Globus pallidus (tissue), 1 donor: ENCODE data around the gene PPM1J.
A peak's percentile ranks its signal among the peaks of the same experiment; 100 is the strongest.

Source experiments
- DNase-seq: peaks from one replicate; pipeline ENCODE4 v3.0.0-alpha.2; 2015; ENCODE audit warnings: low spot score

PPM1J gene

DNA sequence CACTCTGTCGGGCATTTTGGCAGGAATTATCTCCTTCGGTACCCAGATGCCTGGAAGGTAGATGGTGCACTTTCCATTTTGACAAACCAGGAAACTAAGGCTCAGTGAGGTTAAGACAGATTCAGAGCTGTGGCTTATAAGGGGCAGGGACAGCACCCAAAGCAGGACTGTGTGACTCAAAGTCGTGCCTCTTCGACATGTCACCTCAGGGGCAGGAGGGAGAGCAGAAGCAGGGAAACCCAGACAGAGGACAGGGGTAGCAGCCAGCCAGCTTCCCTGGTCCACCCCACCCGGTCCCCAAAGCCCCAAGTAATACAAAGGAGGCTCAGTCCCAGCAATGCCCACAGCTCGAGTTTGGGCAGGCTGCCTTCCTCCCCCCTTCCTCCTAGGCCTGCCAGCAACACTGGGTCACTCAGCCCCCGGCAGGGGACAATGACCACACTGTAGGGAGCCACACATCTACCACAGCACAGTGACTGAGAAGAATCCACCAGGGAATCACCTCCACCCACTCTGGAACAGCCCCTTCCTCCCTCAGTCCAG, 10.7 kb downstream of the PPM1J start:
- DNase-seq = peak; percentile 96

DNA sequence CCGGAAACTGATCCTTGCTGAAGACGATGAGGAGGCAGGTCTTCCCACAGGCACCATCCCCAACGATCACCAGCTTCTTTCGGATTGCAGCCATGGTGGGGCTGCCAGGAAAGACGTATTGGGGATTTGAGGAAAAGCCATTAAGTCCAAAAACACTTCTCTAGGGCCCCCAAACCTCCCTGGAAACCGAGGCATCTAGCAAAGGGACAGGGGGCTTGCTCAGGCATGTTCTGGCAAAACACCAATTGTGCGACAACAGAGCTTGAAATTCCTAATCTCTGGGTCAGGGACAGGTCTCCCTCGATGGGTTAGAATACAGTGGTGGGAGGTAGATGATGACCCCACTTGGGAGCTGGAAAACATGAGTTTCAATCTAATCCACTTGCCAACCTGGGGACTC, 11.4 kb downstream of the PPM1J start:
- DNase-seq = no peak

DNA sequence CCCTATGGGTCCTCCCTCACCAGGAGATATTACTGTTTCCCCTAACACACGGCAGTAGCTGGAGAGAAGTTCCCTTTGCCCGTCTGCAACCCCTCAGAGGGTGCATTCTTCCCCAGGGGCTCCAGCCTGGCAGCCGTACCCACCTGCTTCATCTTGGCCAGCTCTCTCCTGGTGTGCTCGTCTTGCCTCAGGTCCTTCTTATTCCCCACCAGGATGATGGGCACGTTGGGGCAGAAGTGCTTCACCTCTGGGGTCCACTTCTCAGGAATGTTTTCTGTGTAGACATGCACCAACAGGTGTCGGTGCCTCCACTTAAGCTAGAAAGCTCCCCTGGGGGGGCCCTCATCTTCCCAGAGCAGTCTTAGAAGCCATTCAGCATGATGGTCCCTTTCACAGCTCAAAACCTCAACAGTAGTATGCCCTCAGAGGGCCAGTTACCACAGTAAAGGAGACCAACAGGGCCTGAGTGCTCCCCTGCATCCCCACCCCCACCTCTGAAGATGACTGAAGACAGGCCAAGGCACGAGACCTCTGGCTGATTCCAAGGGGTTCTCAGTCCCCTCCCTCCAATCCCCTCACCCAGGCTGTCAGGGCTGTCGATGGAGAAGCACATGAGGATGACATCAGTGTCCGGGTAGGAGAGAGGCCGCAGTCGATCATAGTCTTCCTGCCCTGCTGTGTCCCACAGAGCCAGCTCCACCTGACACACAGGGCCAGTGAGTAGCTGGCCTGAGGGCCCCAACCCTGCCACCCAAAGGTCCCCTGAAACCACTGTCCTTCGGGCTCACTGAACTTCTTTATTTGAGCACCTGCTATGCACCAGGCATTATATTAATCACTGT, 12.5 kb downstream of the PPM1J start:
- no peak for DNase-seq

DNA sequence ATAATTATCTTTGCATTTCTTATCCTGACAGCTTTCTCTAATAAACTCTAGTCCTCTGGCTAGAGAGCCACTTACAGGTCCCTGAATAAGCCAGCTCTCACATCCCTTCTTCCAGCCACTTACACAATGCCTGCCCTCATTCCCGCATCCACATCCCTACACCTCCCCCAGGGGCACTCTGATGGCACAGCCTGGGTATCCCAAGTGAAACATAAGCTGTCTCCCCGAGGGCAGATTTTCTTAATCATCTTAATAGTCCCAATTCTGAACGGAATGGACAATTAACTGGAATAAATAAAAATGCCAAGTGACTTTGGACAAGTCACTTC, 13.1 kb downstream of the PPM1J start:
- DNase-seq = no peak

DNA sequence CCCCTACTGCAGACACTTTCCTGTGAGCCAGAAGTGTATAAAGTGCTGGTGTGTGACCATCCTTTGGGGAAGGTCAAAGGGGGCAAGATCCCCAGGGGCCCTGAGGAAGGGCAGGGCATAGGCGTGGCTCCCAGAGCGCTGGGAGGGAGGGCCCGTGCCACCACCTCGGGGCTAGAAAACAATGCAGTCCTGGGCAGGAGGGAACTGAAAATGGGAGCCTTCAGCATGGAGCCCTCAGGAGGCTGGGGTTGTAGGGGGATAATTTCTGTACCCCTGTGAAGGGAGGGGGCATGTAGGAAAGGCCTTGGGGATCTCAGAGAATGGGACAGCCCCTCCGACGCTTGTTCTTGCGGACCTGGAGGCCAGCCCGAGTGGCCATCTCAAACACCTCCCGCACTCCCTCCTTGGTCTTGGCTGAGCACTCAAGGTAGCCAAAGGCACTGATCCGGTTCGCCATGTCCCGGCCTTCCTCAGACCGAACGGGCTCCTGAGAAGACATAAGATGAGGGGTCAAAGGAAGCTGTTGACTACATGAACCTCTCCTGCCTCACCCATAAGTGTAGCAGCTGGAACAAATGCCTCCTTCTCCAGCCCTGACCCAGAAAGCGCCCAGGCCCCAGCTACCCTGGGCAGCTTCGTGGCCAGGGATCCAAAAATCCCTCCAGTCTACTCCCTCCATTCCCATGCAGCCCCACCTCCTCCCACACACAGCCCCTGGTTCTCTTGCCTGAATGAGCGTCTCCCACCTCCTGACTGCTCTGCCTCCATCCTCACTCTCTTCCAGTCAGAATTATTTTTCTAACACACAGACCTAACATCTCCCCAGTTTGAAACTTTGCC, 13.7 kb downstream of the PPM1J start:
- DNase-seq = no peak

DNA sequence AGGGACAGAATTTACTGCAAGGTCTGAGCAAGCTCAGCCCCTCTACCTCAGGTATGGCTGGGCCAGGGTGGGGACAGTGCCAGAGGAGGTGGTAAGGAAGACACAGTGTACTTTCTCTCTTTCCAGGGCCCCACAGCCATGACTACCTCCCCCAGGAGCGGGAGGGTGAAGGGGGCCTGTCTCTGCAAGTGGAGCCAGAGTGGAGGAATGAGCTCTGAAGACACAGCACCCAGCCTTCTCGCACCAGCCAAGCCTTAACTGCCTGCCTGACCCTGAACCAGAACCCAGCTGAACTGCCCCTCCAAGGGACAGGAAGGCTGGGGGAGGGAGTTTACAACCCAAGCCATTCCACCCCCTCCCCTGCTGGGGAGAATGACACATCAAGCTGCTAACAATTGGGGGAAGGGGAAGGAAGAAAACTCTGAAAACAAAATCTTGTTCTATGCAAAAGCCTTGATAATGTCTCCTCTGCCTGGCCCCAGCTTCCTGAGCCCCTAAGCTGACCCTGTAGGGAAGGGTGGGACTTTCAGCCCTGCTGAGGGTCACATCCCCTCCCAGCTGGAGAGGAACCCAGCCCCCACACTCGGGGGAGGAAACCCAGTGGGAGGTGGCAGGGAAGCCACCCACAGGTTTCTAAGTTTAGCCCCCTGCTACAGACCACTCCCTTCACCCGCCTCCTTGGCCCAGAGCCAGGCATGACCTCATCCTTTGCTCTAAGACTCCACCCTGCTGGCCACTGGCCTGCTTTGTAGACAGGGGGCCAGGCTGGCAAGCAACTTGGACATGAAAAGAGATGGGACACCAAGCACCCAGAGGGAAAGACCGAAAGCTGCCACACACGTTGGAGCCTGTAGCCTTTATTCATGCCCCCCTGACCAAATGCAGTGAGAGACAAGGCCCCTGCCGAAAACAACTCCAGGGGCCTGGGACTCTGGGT, 14.6 kb downstream of the PPM1J start:
- DNase-seq = peak; percentile 95

DNA sequence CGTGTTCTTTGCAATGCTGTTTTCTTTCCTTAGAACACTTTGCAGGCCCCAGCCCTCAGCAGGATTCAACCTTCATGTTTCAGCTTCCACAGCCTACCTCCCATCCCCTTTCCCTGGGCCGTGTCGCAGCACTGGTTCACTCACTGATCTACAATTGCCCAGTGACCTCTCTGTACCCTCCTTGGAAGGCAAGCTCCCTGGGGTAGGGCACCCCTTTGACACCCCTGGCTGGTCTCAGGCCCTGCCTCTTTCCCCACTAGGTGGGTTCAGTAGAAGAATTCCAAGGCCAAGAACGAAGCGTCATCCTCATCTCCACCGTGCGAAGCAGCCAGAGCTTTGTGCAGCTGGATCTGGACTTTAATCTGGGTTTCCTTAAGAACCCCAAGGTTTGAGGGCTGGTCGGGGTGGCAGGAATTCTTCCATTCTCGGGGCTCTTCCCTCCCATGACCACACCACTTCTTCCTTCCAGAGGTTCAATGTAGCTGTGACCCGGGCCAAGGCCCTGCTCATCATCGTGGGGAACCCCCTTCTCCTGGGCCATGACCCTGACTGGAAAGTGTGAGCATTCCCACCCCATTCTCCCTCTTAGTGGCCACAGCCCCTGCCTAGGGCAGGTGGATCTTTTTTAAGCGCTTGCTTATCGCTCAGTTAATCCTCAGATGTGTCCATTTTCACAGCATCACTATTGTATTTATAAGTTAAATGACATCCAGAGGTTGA, 15.5 kb downstream of the PPM1J start:
- DNase-seq = no peak

DNA sequence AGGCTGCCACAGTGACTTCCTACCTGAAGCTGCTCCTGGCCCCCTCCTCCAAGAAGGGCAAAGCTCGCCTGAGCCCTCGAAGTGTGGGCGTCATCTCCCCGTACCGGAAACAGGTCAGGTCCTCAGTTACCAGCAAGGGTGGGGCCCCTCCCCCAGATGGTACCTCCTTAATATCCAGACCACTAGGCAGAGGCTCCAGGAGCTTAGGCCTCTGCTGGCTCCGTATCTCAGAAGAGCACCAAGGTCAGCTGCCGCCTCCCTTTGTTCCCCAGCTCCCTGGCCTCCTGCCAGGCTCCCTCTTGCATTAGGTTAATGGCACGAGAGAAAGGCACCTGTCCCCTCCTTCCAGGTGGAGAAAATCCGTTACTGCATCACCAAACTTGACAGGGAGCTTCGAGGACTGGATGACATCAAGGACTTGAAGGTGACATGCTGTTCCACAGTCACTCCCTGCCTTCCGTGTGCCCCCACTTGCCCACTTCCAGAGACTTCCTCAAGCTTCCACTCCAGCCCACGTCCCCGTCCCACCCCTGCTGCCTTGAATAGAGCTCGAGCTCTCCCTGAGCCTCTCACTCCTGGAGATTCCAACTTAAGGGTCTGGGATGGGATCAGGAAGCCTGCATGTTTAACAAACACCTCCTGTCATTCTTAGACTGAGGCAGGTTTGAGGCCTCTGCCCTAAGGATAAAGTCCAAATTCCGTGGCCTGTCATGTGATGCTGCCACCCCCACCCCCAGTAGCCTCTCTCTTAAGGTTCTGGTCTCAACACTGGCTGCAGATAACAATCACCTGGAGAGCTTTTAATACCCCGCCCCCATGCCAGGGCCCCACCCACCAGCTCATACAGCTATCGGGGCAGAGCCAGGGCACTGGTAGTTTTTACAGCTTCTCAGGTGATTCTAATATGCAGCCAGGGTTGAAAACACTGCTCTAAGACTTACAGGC, 16.5 kb downstream of the PPM1J start:
- no peak for DNase-seq

DNA sequence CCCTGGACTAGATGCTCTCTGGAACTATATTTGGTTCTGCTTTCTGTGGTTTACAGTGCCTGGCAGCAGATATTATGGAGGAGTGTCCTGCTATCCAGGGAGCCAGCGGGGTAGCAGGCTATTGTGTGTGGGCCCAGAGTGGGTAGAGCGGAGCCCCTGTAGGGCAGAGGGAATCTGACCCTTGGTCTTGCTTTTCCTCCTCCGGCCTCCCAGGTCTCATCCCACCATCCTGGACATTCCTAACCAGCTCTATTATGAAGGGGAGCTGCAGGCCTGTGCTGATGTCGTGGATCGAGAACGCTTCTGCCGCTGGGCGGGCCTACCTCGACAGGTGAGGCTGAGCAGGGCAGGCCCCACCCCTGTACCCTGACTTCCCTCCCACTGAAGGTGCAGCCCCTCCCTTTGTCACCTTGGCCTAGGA, 17.3 kb downstream of the PPM1J start:
- no peak for DNase-seq

DNA sequence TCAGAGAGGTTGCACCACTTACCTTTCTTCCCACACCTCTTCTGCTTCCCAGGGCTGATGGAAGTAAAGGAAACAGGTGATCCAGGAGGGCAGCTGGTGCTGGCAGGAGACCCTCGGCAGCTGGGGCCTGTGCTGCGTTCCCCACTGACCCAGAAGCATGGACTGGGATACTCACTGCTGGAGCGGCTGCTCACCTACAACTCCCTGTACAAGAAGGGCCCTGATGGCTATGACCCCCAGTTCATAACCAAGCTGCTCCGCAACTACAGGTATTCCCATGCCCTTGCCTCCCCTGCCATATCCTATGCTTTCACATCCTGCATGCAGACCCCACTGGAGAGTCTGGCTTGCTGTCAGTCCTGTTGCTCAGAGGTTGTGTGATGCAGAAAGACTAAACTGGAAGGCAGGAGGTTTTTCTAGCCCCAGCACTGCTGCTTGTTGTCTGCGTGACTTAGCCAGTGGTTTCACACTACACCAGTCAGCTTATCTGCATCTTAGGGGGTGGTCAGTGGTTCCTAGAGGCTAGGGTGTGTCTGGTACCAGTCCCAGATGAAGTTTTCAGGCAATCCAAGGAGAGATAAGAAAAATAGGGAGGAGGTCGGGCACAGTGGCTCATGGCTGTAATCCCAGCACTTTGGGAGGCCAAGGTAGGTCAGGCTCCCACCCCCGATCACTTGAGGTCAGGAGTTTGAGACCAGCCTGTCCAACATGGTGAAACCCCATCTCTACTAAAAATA, 18.4 kb downstream of the PPM1J start:
- no peak for DNase-seq

DNA sequence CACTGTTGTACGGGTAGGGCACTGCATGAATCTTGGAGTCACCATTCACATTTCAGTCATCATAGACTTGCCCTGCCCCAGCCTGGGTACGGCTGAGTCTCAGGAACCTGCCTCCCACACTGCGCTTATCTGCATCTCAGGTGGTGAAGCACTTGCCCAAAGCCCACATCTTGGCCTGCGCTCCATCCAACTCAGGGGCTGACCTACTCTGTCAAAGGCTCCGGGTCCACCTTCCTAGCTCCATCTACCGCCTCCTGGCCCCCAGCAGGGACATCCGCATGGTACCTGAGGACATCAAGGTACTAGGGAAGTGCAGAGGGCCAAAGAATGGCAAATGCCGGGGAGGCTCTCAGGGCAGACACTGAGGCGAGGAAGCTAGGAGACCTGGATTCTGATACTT, 19.9 kb downstream of the PPM1J start:
- no peak for DNase-seq

DNA sequence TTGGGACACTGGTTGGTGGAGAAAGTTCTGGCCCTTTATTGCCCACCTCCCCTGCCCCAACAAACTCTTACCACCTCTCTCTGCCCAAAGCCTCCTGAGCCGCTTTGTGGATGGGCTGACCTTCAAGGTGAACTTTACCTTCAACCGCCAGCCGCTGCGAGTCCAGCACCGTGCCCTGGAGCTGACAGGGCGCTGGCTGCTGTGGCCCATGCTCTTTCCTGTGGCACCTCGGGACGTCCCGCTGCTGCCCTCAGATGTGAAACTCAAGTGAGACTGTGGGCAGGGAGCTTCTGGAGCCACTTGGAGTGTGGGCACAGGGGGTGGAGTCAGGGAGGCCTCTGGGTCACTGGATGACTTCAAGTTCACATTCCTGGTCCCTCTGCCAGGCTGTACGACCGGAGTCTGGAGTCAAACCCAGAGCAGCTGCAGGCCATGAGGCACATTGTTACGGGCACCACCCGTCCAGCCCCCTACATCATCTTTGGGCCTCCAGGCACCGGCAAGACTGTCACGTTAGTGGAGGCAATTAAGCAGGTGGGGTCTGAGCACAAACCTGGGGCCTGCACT, 20.7 kb downstream of the PPM1J start:
- no peak for DNase-seq

DNA sequence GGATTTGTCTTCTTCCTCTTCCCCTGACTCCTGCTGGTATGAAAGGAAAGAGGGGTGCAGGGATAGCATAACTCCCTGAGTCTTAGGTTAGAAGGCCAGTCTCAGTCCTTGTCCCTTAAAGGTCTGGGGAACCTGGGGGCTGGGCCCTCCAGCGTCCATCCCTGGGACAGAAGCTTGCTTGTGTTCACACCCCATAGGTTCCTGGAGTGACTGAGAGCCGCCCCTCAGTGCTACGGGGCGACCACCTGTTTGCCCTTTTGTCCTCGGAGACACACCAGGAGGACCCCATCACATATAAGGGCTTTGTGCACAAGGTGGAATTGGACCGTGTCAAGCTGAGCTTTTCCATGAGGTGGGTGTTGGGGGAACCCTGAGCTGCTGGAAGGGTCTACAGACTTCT, 21.3 kb downstream of the PPM1J start:
- DNase-seq = no peak

DNA sequence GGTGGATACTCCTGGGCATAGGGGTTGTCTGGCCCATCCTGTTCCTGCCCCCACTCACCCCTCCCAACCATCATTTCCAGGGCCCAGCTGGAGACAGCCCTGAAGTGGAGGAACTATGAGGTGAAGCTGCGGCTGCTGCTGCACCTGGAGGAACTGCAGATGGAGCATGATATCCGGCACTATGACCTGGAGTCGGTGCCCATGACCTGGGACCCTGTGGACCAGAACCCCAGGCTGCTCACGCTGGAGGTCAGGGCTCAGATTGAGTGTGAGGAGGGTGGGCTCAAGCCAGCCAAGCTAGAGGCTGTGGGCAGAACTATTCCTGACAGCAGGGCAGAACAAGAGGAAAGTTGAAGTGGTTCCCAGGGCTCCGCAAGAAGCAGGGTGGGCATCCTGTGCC, 22.5 kb downstream of the PPM1J start:
- DNase-seq = no peak

DNA sequence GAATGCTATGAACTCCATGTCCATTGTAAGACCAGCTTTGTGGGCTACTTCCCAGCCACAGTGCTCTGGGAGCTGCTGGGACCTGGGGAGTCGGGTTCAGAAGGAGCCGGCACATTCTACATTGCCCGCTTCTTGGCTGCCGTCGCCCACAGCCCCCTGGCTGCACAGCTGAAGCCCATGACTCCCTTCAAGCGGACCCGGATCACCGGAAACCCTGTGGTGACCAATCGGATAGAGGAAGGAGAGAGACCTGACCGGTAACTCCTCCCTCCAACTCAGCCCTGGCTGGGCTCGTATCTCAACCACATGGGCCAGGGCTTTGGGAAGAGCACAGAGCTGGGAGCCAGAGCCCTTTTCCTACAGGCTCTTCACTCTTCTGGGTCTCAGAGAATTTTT, 25.3 kb downstream of the PPM1J start:
- DNase-seq = no peak

DNA sequence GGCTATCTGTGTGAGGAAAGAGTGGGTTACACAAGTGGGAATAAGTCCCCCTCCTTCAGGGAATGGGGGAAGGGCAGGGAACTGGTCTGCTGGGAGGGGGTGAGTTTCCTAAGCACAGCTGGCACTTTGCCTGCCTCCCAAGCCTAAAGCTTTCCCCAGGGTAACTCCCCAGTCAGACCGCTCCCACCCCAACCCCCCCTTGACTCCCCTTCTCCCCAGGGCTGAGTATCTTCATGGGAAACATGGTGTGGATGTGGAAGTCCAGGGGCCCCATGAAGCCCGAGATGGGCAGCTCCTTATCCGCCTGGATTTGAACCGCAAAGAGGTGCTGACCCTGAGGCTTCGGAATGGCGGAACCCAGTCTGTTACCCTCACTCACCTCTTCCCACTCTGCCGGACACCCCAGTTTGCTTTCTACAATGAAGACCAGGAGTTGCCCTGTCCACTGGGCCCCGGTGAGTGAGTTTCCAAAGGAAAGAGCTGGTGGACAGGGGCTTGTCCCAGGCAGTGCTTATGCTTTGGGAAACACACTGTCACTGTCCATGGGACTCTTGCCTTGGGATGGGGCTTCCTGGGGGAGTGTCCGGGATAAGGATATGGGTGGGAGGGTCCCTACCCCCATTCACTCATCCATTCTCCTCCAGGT, 25.8 kb downstream of the PPM1J start:
- no peak for DNase-seq

DNA sequence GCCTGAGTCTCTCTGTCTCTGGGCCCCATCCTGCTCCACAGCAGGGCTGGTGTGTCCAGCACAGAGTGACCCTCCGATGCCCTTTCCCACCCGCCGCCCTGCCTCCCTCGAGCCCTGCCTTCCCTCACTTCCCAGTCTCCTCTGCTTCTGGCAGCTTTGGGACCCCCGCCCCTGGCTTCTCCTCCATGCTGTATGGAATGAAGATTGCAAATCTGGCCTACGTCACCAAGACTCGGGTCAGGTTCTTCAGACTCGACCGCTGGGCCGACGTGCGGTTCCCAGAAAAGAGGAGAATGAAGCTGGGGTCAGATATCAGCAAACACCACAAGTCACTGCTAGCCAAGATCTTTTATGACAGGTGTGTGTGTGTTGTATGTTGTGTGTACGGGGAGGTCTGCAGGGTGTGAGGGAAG, 26.3 kb downstream of the PPM1J start:
- DNase-seq = no peak

DNA sequence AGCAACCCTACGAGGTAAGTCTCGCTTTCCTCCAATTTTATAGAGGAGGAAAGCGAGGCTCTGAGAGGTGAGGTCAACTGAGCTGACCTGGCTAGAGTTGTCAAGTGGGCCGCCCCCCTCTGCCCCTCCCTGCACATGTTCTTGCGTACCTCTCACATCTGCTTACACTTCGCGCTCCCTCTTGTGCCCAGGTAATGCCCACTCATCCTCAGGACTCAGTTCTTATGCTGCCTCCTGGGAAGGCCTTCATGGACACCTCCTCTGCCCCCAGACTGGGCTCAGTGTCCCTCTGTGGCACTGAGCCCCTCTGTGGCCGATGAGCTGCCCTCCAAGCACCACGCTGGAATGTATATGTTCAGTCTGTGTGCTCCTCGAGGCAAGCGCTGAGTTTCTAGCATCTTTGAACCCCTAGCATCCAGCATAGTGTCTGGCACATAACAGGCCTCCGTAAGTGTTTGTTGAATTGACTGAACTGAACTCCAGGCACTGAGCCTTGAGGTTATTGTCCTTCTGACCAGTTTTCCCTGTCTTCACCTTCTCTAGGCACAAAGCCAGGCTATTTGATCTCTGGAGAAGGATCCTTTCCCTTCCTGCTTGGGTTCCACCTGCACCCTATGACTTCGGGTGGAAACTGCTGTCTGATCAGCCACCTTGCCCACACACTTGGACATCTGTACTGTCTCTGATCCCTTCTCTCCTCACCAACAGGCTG, 27.2 kb downstream of the PPM1J start:
- DNase-seq = no peak
